H9 (cell line): ENCODE measurements around the gene GATD1. TPM values are rescaled to one million over a fixed set of nuclear protein-coding genes. Genes with fewer than 3 reads are reported as not detected.

Experiments
- DNase-seq: peaks from one replicate; pipeline ENCODE4 v3.0.0-alpha.2; 2017
- H2AFZ ChIP-seq: one replicate; pipeline ENCODE4 v1.6.1; 2013; ENCODE audit warnings: mild to moderate bottlenecking, low read length, control low read depth, moderate library complexity
- H2AK5ac ChIP-seq: 2 replicates; pipeline ENCODE4 v1.6.1; 2013; ENCODE audit warnings: low read length, control low read depth, mixed read lengths; ENCODE audit not compliant: insufficient read length
- H2BK120ac ChIP-seq: one replicate; pipeline ENCODE4 v1.6.1; 2013; ENCODE audit warnings: low read depth, mild to moderate bottlenecking, low read length, control low read depth, inconsistent platforms; ENCODE audit not compliant: poor library complexity, severe bottlenecking
- H2BK12ac ChIP-seq: 2 replicates; pipeline ENCODE4 v1.6.1; 2013; ENCODE audit warnings: low read length, control low read depth, mixed read lengths, low read depth; ENCODE audit not compliant: insufficient read length
- H2BK15ac ChIP-seq: 2 replicates; pipeline ENCODE4 v1.6.1; 2013; ENCODE audit warnings: low read depth, low read length, control low read depth
- H2BK20ac ChIP-seq: one replicate; pipeline ENCODE4 v1.6.1; 2013; ENCODE audit warnings: low read depth, mild to moderate bottlenecking, low read length, control low read depth, inconsistent platforms; ENCODE audit not compliant: poor library complexity, severe bottlenecking
- H2BK5ac ChIP-seq: 2 replicates; pipeline ENCODE4 v1.6.1; 2013; ENCODE audit warnings: low read length, control low read depth, mixed read lengths; ENCODE audit not compliant: insufficient read length
- H3K14ac ChIP-seq: 2 replicates; pipeline ENCODE4 v1.6.1; 2013; ENCODE audit warnings: low read length, control low read depth; ENCODE audit not compliant: insufficient read depth
- H3K18ac ChIP-seq: 2 replicates; pipeline ENCODE4 v1.6.1; 2013; ENCODE audit warnings: low read depth, mild to moderate bottlenecking, mixed read lengths, low read length, control low read depth; ENCODE audit not compliant: insufficient read length
- H3K23ac ChIP-seq: 2 replicates; pipeline ENCODE4 v1.6.1; 2013; ENCODE audit warnings: low read length, control low read depth, mixed read lengths, low read depth; ENCODE audit not compliant: insufficient read length
- H3K23me2 ChIP-seq: 2 replicates; pipeline ENCODE4 v1.6.1; 2013; ENCODE audit warnings: low read depth, mild to moderate bottlenecking, mixed read lengths, low read length, control low read depth; ENCODE audit not compliant: insufficient read length, poor library complexity, severe bottlenecking
- H3K27ac ChIP-seq: 2 replicates; pipeline ENCODE4 v1.5.1; 2013; ENCODE audit warnings: low read length, control low read depth, mixed read lengths, low read depth; ENCODE audit not compliant: insufficient read length
- H3K27me3 ChIP-seq: 2 replicates; pipeline ENCODE4 v1.6.1; 2013; ENCODE audit warnings: low read length, control low read depth, inconsistent platforms; ENCODE audit not compliant: insufficient read depth
- H3K4ac ChIP-seq: 2 replicates; pipeline ENCODE4 v1.6.1; 2013; ENCODE audit warnings: low read depth, mild to moderate bottlenecking, control low read depth, inconsistent platforms, low read length, moderate library complexity
- H3K4me1 ChIP-seq: 2 replicates; pipeline ENCODE4 v1.6.1; 2013; ENCODE audit warnings: low read length, control low read depth, inconsistent platforms; ENCODE audit not compliant: insufficient read depth
- H3K4me2 ChIP-seq: 2 replicates; pipeline ENCODE4 v1.6.1; 2013; ENCODE audit warnings: low read length, control low read depth, mixed read lengths; ENCODE audit not compliant: insufficient read length, insufficient read depth
- H3K56ac ChIP-seq: 2 replicates; pipeline ENCODE4 v1.6.1; 2013; ENCODE audit warnings: low read depth, mild to moderate bottlenecking, mixed read lengths, low read length, control low read depth; ENCODE audit not compliant: insufficient read length
- H3K79me1 ChIP-seq: 2 replicates; pipeline ENCODE4 v1.6.1; 2013; ENCODE audit warnings: low read depth, mild to moderate bottlenecking, moderate library complexity, low read length, control low read depth, inconsistent platforms; ENCODE audit not compliant: insufficient read depth, poor library complexity, severe bottlenecking
- H3K79me2 ChIP-seq: 2 replicates; pipeline ENCODE4 v1.6.1; 2013; ENCODE audit warnings: low read length, control low read depth, inconsistent platforms; ENCODE audit not compliant: insufficient read depth
- H3K9ac ChIP-seq: 2 replicates; pipeline ENCODE4 v1.6.1; 2013; ENCODE audit warnings: low read length, control low read depth, mixed read lengths; ENCODE audit not compliant: insufficient read length; ENCODE audit errors: extremely low read depth
- H3K9me3 ChIP-seq: one replicate; pipeline ENCODE4 v1.6.1; 2013; ENCODE audit warnings: low read depth, low read length, inconsistent platforms; ENCODE audit not compliant: control insufficient read depth
- H3T11ph ChIP-seq: one replicate; pipeline ENCODE4 v1.6.1; 2013; ENCODE audit warnings: mild to moderate bottlenecking, low read length, control low read depth, inconsistent platforms
- H4K20me1 ChIP-seq: one replicate; pipeline ENCODE4 v1.6.1; 2013; ENCODE audit not compliant: control insufficient read depth, insufficient read length, insufficient read depth
- H4K5ac ChIP-seq: 2 replicates; pipeline ENCODE4 v1.6.1; 2013; ENCODE audit warnings: low read depth, mild to moderate bottlenecking, mixed read lengths, low read length, control low read depth; ENCODE audit not compliant: insufficient read length
- H4K8ac ChIP-seq: replicated peaks from 2 replicates; pipeline ENCODE4 v1.6.1; 2013; ENCODE audit warnings: low read length, control low read depth, mixed read lengths, low read depth; ENCODE audit not compliant: insufficient read length
- H4K91ac ChIP-seq: 2 replicates; pipeline ENCODE4 v1.6.1; 2013; ENCODE audit warnings: low read depth, mild to moderate bottlenecking, moderate library complexity, mixed read lengths, low read length, control low read depth; ENCODE audit not compliant: insufficient read length
- H3K27ac Mint-ChIP-seq, 3 experiments: 2 replicates in 2 of 3; 3 replicates in 1 of 3; pipeline ENCODE4 v1.8.0; 2020 to 2021; ENCODE audit warnings: mixed read lengths in 3 of 3, mild to moderate bottlenecking in 1 of 3, moderate library complexity in 1 of 3
- H3K27me3 Mint-ChIP-seq: 2 replicates; pipeline ENCODE4 v1.8.0; 2021; ENCODE audit warnings: low read depth, mild to moderate bottlenecking, moderate library complexity, mixed read lengths
- H3K36me3 Mint-ChIP-seq, 3 experiments: 2 replicates in 2 of 3; 3 replicates in 1 of 3; pipeline ENCODE4 v1.8.0; 2020 to 2021; ENCODE audit warnings: low read depth in 3 of 3, mixed read lengths in 3 of 3; ENCODE audit not compliant: insufficient read depth in 1 of 3
- H3K4me1 Mint-ChIP-seq, 2 experiments: 2 replicates each; pipeline ENCODE4 v1.8.0; 2020; ENCODE audit warnings: mixed read lengths in 2 of 2
- H3K4me3 Mint-ChIP-seq, 2 experiments: 2 replicates in 1 of 2; 3 replicates in 1 of 2; pipeline ENCODE4 v1.8.0; 2020 to 2021; ENCODE audit warnings: mild to moderate bottlenecking in 2 of 2, mixed read lengths in 2 of 2, moderate library complexity in 1 of 2
- H3K9me3 Mint-ChIP-seq, 2 experiments: 2 replicates in 1 of 2; 3 replicates in 1 of 2; pipeline ENCODE4 v1.8.0; 2020; ENCODE audit warnings: mild to moderate bottlenecking in 2 of 2, mixed read lengths in 2 of 2, moderate library complexity in 1 of 2
- WGBS: extraction: QIAGEN DNeasy Blood & Tissue Kit; methylation state at CpG from one replicate; pipeline ENCODE4 v1.1.7; 2013; ENCODE audit warnings: missing lambda C conversion rate, low lambda C conversion rate, mixed read lengths; ENCODE audit not compliant: insufficient read length; ENCODE audit errors: extremely low coverage; 5-methylcytosine and 5-hydroxymethylcytosine counted together
- total RNA-seq: library from RNA; stranded (reverse); gene quantifications from 2 replicates; pipeline ENCODE4 v1.2.1, GENCODE V29; 2021
- TF ChIP-seq, protein P1 (sequence below): fragments of 200-600 bp; sonication (generic); conservative IDR thresholded peaks from 3 replicates; pipeline ENCODE4 v1.8.0; 2021; ENCODE audit warnings: antibody characterized with exemption, mild to moderate bottlenecking

Gene GATD1
- total RNA-seq, 1 experiment from 2014 or later, result 60.0 TPM

DNA sequence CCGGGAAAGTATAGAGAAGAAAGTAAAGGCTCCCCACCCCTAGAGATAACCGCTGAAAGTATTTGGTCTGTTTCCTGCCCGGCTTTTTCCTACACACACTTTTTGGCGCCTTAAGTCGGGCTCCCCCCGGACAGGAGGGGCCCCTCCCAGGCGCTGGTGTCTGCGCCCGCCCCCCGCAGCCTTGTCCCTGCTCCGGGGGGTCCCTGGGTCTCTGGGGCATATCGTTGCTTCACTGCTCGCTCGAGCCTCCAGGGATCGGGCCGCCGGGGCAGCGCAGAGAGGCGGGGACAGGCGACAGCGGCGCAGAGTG, 49.5 kb upstream of the GATD1 start:
- Histone ChIP-seq H3K23ac (no peak overlapping the region), H4K8ac (no peak overlapping the region), H4K20me1 (no peaks in the 10 kb centered on the region), H3K27me3 (peaks cover 8% of the 10 kb centered on the region; the same call in 1 of the 2 replicates), H2AFZ (no peak overlapping the region), H2AK5ac (no peak overlapping the region), H3T11ph (no peak overlapping the region), H4K91ac (no peak overlapping the region), H2BK15ac (no peak overlapping the region), H3K56ac (no peak overlapping the region), H2BK5ac (no peak overlapping the region), H2BK20ac (no peak overlapping the region), H3K79me1 (no peaks in the 10 kb centered on the region), H2BK120ac (no peak overlapping the region), H3K9ac (no peak overlapping the region), H4K5ac (no peak overlapping the region), H3K79me2 (no peaks in the 10 kb centered on the region), H3K4ac (no peak overlapping the region), H3K4me2 (peak overlapping the region; percentile 58), H3K23me2 (peaks cover 24% of the 10 kb centered on the region), H3K14ac (no peak overlapping the region), H3K9me3 (no peaks in the 10 kb centered on the region), H3K4me1 (no peaks in the 10 kb centered on the region; the same call in 1 of the 2 replicates), H3K27ac (no peak overlapping the region), H2BK12ac (no peak overlapping the region), H3K18ac (no peak overlapping the region)
- no CpG with 5 or more reads among the region's 22 CpGs for WGBS
- no peak for DNase-seq
- H3K27me3 Mint-ChIP-seq, result peaks cover 30% of the 10 kb centered on the region
- H3K4me3 Mint-ChIP-seq, result peak overlapping the region; percentile 59 to 78
- peaks cover 0 to 24% (median 14%) of the 10 kb centered on the region in 3 experiments for H3K36me3 Mint-ChIP-seq
- H3K9me3 Mint-ChIP-seq, result no peaks in the 10 kb centered on the region; a peak in 1 of 5 replicates
- TF ChIP-seq, protein P1, sequence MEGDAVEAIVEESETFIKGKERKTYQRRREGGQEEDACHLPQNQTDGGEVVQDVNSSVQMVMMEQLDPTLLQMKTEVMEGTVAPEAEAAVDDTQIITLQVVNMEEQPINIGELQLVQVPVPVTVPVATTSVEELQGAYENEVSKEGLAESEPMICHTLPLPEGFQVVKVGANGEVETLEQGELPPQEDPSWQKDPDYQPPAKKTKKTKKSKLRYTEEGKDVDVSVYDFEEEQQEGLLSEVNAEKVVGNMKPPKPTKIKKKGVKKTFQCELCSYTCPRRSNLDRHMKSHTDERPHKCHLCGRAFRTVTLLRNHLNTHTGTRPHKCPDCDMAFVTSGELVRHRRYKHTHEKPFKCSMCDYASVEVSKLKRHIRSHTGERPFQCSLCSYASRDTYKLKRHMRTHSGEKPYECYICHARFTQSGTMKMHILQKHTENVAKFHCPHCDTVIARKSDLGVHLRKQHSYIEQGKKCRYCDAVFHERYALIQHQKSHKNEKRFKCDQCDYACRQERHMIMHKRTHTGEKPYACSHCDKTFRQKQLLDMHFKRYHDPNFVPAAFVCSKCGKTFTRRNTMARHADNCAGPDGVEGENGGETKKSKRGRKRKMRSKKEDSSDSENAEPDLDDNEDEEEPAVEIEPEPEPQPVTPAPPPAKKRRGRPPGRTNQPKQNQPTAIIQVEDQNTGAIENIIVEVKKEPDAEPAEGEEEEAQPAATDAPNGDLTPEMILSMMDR, result no peak
- peaks cover 28 to 37% of the 10 kb centered on the region in 2 experiments for H3K4me1 Mint-ChIP-seq
- H3K27ac Mint-ChIP-seq, result no peak overlapping the region
